Effector memory CD4-positive, alpha-beta T cell (primary cell): Measurements from ENCODE around the gene BACH2.
"Not testable (repeated sequence)": the region's sequence is repeated elsewhere in the genome, so short reads cannot be mapped to it uniquely, and the experiment has no call there.

Experiments
- DNase-seq, 3 donors: peaks; one replicate each; pipeline ENCODE4 v3.0.0-alpha.2; 2020
- H3K27ac ChIP-seq: 2 replicates; pipeline ENCODE4 v1.7.0; 2013; ENCODE audit warnings: mild to moderate bottlenecking, low read length, moderate library complexity; ENCODE audit not compliant: insufficient read depth, poor library complexity, severe bottlenecking
- H3K27me3 ChIP-seq: replicated peaks from 2 replicates; pipeline ENCODE4 v1.7.0; 2013; ENCODE audit warnings: mild to moderate bottlenecking, low read length; ENCODE audit not compliant: insufficient read depth, control insufficient read depth, poor library complexity, severe bottlenecking
- H3K36me3 ChIP-seq: 2 replicates; pipeline ENCODE4 v1.7.0; 2013; ENCODE audit warnings: mild to moderate bottlenecking, low read length, moderate library complexity; ENCODE audit not compliant: control insufficient read depth, insufficient read depth
- H3K4me1 ChIP-seq: 2 replicates; pipeline ENCODE4 v1.7.0; 2013; ENCODE audit warnings: low read length, mild to moderate bottlenecking; ENCODE audit not compliant: control insufficient read depth, insufficient read depth, poor library complexity, severe bottlenecking
- H3K4me3 ChIP-seq: 2 replicates; pipeline ENCODE4 v1.7.0; 2013; ENCODE audit warnings: low read length, low read depth, mild to moderate bottlenecking; ENCODE audit not compliant: insufficient read depth, poor library complexity, severe bottlenecking
- H3K9me3 ChIP-seq: 2 replicates; pipeline ENCODE4 v1.7.0; 2013; ENCODE audit warnings: mild to moderate bottlenecking, low read length, moderate library complexity; ENCODE audit not compliant: control insufficient read depth

BACH2 gene

GRCh38 chr6:90284236-90285041 is 12.2 kb downstream of the BACH2 start:
- Histone ChIP-seq H3K4me3 (peak overlapping the region; percentile 39), H3K27ac (peak overlapping the region; percentile 56), H3K4me1 (peaks cover 25% of the 10 kb centered on the region), H3K27me3 (no peaks in the 10 kb centered on the region), H3K36me3 (no peaks in the 10 kb centered on the region), H3K9me3 (no peaks in the 10 kb centered on the region)
- DNase-seq: peak in 2 of 3 donors; percentile 4 to 5

GRCh38 chr6:90282265-90282664 is 14.4 kb downstream of the BACH2 start:
- H3K9me3 ChIP-seq, H3K27me3 ChIP-seq, H3K27ac ChIP-seq, H3K36me3 ChIP-seq, H3K4me3 ChIP-seq, DNase-seq: not testable (repeated sequence)
- H3K4me1 ChIP-seq: peaks cover 25% of the 10 kb centered on the region

- Histone ChIP-seq H3K27ac (no peak overlapping the region), H3K4me1 (peaks cover 22% of the 10 kb centered on the region), H3K9me3 (no peaks in the 10 kb centered on the region), H3K4me3 (no peak overlapping the region), H3K27me3 (no peaks in the 10 kb centered on the region), H3K36me3 (no peaks in the 10 kb centered on the region)
- no peak for DNase-seq
These were observed 18.5 kb downstream of the BACH2 start for GRCh38 chr6:90278129-90278528.

GRCh38 chr6:90277302-90278011 is 19.2 kb downstream of the BACH2 start:
- Histone ChIP-seq H3K27ac (no peak overlapping the region), H3K4me1 (peaks cover 26% of the 10 kb centered on the region), H3K36me3 (no peaks in the 10 kb centered on the region), H3K4me3 (no peak overlapping the region), H3K27me3 (no peaks in the 10 kb centered on the region), H3K9me3 (no peaks in the 10 kb centered on the region)
- DNase-seq: no peak

- H3K4me3 ChIP-seq: no peak overlapping the region
- no peaks in the 10 kb centered on the region for H3K9me3 ChIP-seq
- H3K27ac ChIP-seq: peak overlapping the region; percentile 84
- peak; percentile 82 to 92 (median 86) for DNase-seq
- H3K36me3 ChIP-seq: no peaks in the 10 kb centered on the region
- H3K27me3 ChIP-seq: no peaks in the 10 kb centered on the region
- peaks cover 27% of the 10 kb centered on the region for H3K4me1 ChIP-seq
These were observed 22.1 kb downstream of the BACH2 start for GRCh38 chr6:90274451-90275030.

- no peak for DNase-seq
- no peak overlapping the region for H3K4me3 ChIP-seq
- peaks cover 27% of the 10 kb centered on the region for H3K4me1 ChIP-seq
- peak overlapping the region; percentile 79 for H3K27ac ChIP-seq
- no peaks in the 10 kb centered on the region for H3K36me3 ChIP-seq
- H3K27me3 ChIP-seq: no peaks in the 10 kb centered on the region
- H3K9me3 ChIP-seq: no peaks in the 10 kb centered on the region
These were observed 22.8 kb downstream of the BACH2 start for GRCh38 chr6:90273863-90274262.

- peak overlapping the region; percentile 79 for H3K27ac ChIP-seq
- DNase-seq: no peak
These were observed 23.7 kb downstream of the BACH2 start for GRCh38 chr6:90272895-90273294.

GRCh38 chr6:90271831-90272230 is 24.8 kb downstream of the BACH2 start:
- H3K9me3 ChIP-seq: no peaks in the 10 kb centered on the region
- no peak overlapping the region for H3K4me3 ChIP-seq
- peak overlapping the region; percentile 79 for H3K27ac ChIP-seq
- no peaks in the 10 kb centered on the region for H3K27me3 ChIP-seq
- no peaks in the 10 kb centered on the region for H3K36me3 ChIP-seq
- no peak for DNase-seq
- H3K4me1 ChIP-seq: peaks cover 31% of the 10 kb centered on the region

More at GRCh38 chr6:90272895-90273294, 23.7 kb downstream of the BACH2 start:
- no peak overlapping the region for H3K4me3 ChIP-seq
- no peaks in the 10 kb centered on the region for H3K27me3 ChIP-seq
- H3K9me3 ChIP-seq: no peaks in the 10 kb centered on the region
- H3K36me3 ChIP-seq: no peaks in the 10 kb centered on the region
- peaks cover 31% of the 10 kb centered on the region for H3K4me1 ChIP-seq

- Histone ChIP-seq H3K4me3 (no peak overlapping the region), H3K9me3 (no peaks in the 10 kb centered on the region), H3K36me3 (peaks cover 3% of the 10 kb centered on the region), H3K27ac (no peak overlapping the region), H3K4me1 (peaks cover 37% of the 10 kb centered on the region), H3K27me3 (no peaks in the 10 kb centered on the region)
- no peak for DNase-seq
These were observed 27.3 kb downstream of the BACH2 start for GRCh38 chr6:90269334-90269733.

GRCh38 chr6:90268178-90268577 is 28.5 kb downstream of the BACH2 start:
- H3K4me1 ChIP-seq: peaks cover 33% of the 10 kb centered on the region
- H3K27me3 ChIP-seq: no peaks in the 10 kb centered on the region
- H3K9me3 ChIP-seq: no peaks in the 10 kb centered on the region
- H3K36me3 ChIP-seq: peaks cover 3% of the 10 kb centered on the region
- no peak overlapping the region for H3K27ac ChIP-seq
- no peak for DNase-seq
- no peak overlapping the region for H3K4me3 ChIP-seq
